ENCODE results near the gene GRK1. TPM values are rescaled to one million over a fixed set of nuclear protein-coding genes. Genes with fewer than 3 reads are reported as not detected.

Gene GRK1
- total RNA-seq, 1 donor: not detected

DNA sequence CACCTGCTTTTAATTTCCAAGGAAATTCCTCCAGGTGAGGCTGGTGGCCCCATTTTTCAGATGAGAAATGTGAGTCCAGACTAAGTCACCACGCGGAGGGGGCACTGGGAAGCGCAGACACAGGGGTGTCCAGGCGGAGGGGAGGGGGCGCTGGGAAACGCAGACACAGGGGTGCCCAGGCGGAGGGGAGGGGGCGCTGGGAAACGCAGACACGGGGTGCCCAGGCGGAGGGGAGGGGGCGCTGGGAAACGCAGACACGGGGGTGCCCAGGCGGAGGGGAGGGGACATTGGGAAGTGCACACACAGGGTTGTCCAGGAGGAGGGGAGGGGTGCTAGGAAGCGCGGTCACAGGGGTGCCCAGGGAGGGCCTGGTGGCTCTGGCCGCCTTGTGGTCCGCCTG lies 3.5 kb downstream of the GRK1 start:
- no peak for DNase-seq (ENCODE audit: low read depth)
- TF ChIP-seq, protein P1, sequence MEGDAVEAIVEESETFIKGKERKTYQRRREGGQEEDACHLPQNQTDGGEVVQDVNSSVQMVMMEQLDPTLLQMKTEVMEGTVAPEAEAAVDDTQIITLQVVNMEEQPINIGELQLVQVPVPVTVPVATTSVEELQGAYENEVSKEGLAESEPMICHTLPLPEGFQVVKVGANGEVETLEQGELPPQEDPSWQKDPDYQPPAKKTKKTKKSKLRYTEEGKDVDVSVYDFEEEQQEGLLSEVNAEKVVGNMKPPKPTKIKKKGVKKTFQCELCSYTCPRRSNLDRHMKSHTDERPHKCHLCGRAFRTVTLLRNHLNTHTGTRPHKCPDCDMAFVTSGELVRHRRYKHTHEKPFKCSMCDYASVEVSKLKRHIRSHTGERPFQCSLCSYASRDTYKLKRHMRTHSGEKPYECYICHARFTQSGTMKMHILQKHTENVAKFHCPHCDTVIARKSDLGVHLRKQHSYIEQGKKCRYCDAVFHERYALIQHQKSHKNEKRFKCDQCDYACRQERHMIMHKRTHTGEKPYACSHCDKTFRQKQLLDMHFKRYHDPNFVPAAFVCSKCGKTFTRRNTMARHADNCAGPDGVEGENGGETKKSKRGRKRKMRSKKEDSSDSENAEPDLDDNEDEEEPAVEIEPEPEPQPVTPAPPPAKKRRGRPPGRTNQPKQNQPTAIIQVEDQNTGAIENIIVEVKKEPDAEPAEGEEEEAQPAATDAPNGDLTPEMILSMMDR (IDR thresholded peaks at IDR 0.05; ENCODE audit: insufficient read depth, low read depth, low read length): no peak
- no peak overlapping the region for H3K4me3 ChIP-seq (ENCODE audit: low read depth, low read length)

DNA sequence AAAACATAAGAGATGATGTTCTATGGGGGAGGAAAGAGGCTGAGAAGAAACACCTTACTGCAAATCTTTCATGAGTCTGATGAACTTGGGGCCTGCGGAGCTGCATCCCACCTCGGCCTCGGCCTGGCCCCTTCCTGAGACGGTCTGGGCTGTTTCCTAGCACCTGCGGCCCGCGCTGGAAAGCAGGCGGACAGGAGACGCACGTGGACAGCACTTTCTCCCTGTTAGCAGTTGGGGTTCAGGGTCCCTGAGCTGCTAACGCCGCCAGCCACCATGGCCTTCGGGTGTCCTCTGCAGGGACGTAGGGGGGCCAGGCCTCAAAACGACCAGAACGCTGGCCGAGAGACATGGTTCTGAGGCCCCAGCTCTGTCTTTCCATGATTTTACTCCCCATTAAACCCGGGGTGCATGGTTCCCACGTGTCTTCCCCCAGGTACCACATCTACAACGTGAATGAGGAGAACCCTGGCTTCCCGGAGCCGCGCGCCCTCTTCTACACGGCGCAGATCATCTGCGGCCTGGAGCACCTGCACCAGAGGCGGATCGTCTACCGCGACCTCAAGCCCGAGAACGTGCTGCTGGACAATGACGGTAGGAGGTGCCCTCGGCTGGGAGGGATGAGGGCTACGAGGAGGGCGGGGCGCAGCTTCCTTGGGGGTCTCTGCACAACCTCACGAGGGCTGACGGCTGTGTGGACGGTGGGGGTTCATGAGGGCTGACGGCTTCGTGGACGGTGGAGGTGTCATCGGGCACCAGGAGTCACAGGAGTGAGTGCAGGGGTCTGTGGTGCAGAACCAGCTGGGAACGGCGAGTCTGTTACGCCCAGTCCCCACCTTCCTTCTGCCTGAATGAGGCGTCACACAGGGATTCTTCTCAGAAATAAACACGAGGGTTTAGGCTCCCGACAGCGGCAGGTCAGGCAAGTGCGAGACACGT lies 4.3 kb downstream of the GRK1 start:
- H3K4me3 ChIP-seq (ENCODE audit: low read depth, low read length): no peak overlapping the region
- TF ChIP-seq, protein P1 (IDR thresholded peaks at IDR 0.05; ENCODE audit: insufficient read depth, low read depth, low read length): no peak
- DNase-seq (ENCODE audit: low read depth): no peak

DNA sequence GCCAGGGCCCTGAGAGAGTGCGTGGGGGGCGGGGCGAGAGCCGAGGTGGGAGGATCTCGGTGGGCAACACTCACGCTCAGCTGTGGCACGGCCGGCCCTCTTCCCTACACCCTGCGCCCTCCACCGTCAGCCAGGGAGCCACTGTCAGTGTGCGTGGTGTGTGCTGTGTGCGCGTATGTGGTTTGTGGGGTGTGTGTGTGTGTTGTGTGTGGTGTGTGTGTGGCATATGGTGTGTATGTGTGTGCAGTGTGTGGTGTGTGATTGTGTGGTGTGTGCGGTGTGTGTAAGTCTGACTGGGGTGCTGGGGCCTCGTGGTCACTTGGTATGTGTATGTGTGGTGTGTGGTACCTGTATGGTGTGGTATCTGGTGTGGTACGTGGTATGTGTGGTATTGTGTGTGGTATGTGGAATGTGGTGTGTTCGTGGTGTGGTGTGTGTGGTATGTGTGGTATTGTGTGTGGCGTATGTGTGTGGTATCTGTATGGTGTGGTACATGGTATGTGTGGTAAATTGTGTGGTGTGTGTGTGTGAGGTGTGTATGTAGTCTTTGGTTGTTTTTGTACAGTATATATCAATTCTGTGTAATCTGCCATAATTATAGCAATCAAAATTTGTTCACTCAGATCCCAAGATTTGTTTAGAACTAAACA lies 5.1 kb downstream of the GRK1 start:
- DNase-seq (ENCODE audit: low read depth): no peak
- no peak overlapping the region for H3K4me3 ChIP-seq (ENCODE audit: low read depth, low read length)
- TF ChIP-seq, protein P1 (IDR thresholded peaks at IDR 0.05; ENCODE audit: insufficient read depth, low read depth, low read length): no peak

DNA sequence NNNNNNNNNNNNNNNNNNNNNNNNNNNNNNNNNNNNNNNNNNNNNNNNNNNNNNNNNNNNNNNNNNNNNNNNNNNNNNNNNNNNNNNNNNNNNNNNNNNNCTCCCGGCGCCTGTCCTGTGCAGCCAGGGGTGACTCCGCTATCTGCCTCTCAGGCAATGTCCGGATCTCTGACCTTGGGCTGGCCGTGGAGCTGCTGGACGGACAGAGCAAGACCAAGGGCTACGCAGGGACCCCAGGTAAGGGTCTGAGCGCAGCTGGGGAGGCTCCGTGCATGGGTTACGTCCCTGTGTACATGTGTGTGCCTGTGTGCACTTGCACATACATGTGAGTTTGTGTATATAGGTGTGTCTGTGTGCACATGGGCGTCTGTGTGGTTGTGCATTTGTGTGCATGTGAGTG lies 55.9 kb downstream of the GRK1 start:
- TF ChIP-seq, protein P1 (IDR thresholded peaks at IDR 0.05; ENCODE audit: insufficient read depth, low read depth, low read length): no peak
- DNase-seq (ENCODE audit: low read depth): no peak
- H3K4me3 ChIP-seq (ENCODE audit: low read depth, low read length): no peak overlapping the region

DNA sequence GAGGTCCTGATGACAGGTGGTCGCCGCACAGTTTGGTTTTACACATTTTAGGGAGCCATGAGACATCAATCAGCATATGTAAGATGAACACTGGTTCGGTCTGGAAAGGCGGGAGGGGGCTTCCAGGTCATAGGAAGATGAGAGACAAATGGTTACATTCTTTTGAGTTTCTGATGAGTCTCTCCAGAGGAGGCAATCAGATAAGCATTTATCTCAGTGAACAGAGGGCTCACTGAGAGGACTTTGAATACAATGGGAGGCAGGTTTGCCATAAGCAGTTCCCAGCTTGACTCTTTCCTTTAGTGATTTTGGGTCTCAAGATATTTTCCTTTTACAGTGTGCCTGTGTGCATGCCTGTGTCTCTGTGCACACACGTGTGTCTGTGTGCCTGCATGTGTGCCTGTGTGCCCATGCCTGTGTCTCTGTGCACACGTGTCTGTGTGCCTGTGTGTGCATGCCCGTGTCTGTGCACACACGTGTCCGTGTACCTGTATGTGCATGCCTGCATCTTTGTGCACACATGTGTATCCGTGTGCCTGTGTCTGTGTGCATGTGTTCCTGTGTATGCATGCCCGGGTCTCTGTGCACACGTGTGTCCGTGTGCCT lies 56.5 kb downstream of the GRK1 start:
- TF ChIP-seq, protein P1 (IDR thresholded peaks at IDR 0.05; ENCODE audit: insufficient read depth, low read depth, low read length): no peak
- H3K4me3 ChIP-seq (ENCODE audit: low read depth, low read length): no peak overlapping the region
- no peak for DNase-seq (ENCODE audit: low read depth)

DNA sequence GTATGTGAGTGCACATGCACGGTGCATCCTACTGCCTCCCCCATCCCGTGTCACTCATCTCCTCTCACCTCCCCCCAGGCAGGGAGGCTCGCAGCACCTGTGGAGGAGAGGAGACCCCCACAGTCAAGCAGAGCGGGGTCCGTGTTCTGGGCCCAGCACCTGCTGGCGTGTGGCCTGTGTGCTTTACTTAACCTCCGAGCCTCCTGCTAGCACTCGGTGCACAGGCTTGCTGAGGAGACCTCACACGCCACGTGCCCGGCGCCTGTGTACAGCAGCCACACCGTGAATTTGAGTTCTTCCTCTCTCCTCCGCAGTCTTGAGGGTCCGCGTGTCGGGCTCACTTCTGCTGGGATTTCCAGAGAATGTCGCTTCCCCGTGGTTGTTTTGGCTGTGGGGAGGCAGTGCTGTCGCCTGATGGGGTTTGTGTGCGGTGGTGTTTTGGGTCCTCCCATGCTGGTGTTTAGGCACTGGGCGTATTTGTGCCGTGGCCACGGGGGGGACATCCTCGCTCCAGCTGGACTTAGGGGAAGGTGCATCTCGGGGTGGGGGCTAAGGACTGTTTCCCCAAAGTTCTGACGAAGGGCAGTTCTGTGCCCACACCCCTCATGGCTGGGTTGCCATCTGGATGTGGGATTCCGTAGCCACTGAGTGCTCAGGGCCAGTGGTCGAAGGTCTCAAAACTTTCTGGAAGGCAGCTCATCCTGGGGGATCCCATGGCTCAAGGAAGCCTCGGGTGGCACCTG lies 57.2 kb downstream of the GRK1 start:
- no peak for DNase-seq (ENCODE audit: low read depth)
- TF ChIP-seq, protein P1 (IDR thresholded peaks at IDR 0.05; ENCODE audit: insufficient read depth, low read depth, low read length): no peak
- H3K4me3 ChIP-seq (ENCODE audit: low read depth, low read length): no peak overlapping the region
